Panc1 (cell line): ENCODE results near the gene ABAT. TPM values are rescaled to one million over a fixed set of nuclear protein-coding genes. Genes with fewer than 3 reads are reported as not detected.

ENCODE experiments used
- ATAC-seq: fragments of 200-7000 bp; cut with Tn5 transposase; 2 replicates; pipeline ENCODE4 v1.9.1; 2020; ENCODE audit warnings: mild to moderate bottlenecking, moderate library complexity
- BruUV-seq: library from RNA; stranded (reverse); fragments of 400-500 nt; replicated peaks from 2 replicates; lab custom pipeline; 2021; lab: Mats Ljungman, UMichigan
- CTCF ChIA-PET: fragments of 300-600 bp; sonication (Branson Sonifier 250); formaldehyde crosslinking; loops from one replicate; lab custom pipeline; 2022; ENCODE audit warnings: antibody characterized with exemption; lab: Charles Lee
- POLR2A ChIA-PET: fragments of 300-600 bp; sonication (Branson Sonifier 250); formaldehyde crosslinking; loops from one replicate; lab custom pipeline; 2022; ENCODE audit warnings: antibody characterized with exemption; lab: Charles Lee
- DNase-seq: peaks from one replicate; pipeline ENCODE4 v3.0.0-alpha.2; 2010; ENCODE audit warnings: low read depth, low spot score
- H3K27ac ChIP-seq: 2 replicates; pipeline ENCODE4 v1.5.1; 2011; ENCODE audit warnings: mild to moderate bottlenecking, low read length, inconsistent platforms
- H3K27me3 ChIP-seq: fragments of 200-500 bp; sonication (Bioruptor generic); 2 replicates; pipeline ENCODE4 v1.6.0; 2014; ENCODE audit warnings: low read length, inconsistent platforms; ENCODE audit not compliant: control insufficient read depth, insufficient read depth
- H3K36me3 ChIP-seq: fragments of 200-500 bp; sonication (Bioruptor generic); 2 replicates; pipeline ENCODE4 v1.5.1; 2014; ENCODE audit warnings: inconsistent platforms, mild to moderate bottlenecking, low read length, moderate library complexity; ENCODE audit not compliant: control insufficient read depth, insufficient read depth
- H3K4me1 ChIP-seq: 2 replicates; pipeline ENCODE4 v1.5.1; 2011; ENCODE audit warnings: inconsistent platforms, mild to moderate bottlenecking, low read length, moderate library complexity; ENCODE audit not compliant: control insufficient read depth, insufficient read depth
- H3K4me3 ChIP-seq, 2 experiments: 2 replicates each; pipeline ENCODE4 v1.5.1; 2011 to 2012; ENCODE audit warnings: low read depth in 2 of 2, low read length in 2 of 2, mild to moderate bottlenecking in 2 of 2, inconsistent platforms in 1 of 2, moderate library complexity in 1 of 2
- H3K9me3 ChIP-seq: fragments of 200-500 bp; sonication (Bioruptor generic); 2 replicates; pipeline ENCODE4 v1.5.1; 2014; ENCODE audit warnings: low read depth, mild to moderate bottlenecking, inconsistent platforms, low read length, moderate library complexity; ENCODE audit not compliant: control insufficient read depth, insufficient read depth
- CTCF ChIP-seq: fragments of 450-650 bp; IDR thresholded peaks from 2 replicates; pipeline ENCODE4 v1.5.1; 2017; ENCODE audit warnings: mild to moderate bottlenecking
- POLR2AphosphoS5 ChIP-seq: IDR thresholded peaks from 2 replicates; pipeline ENCODE4 v1.6.1; 2012; ENCODE audit warnings: mild to moderate bottlenecking, low read depth, low read length, moderate library complexity
- SIN3A ChIP-seq: IDR thresholded peaks from 2 replicates; pipeline ENCODE4 v1.6.1; 2012; ENCODE audit warnings: low read depth, mild to moderate bottlenecking, low read length, moderate library complexity, borderline replicate concordance; ENCODE audit not compliant: insufficient read depth
- TCF7L2 ChIP-seq: IDR thresholded peaks from 2 replicates; pipeline ENCODE4 v1.6.1; 2011; ENCODE audit warnings: mild to moderate bottlenecking, low read depth, low read length, inconsistent platforms
- in situ Hi-C: cut with HindIII; loops from 2 replicates; pipeline ENCODE4 v1.10.0; 2016; ENCODE audit warnings: low sequenced_read_pairs, low pct_unique_long_range_greater_than_20kb
- intact Hi-C: fragments of 100-400 bp; cut with micrococcal nuclease; formaldehyde crosslinking; loops from one replicate; pipeline ENCODE4 v1.10.0; 2022; ENCODE audit not compliant: unreplicated experiment
- total RNA-seq: library from RNA; stranded (reverse); gene quantifications from one replicate; pipeline ENCODE4 v1.2.1, GENCODE V29; 2021; ENCODE audit not compliant: unreplicated experiment
- TF ChIP-seq, protein P1 (sequence below), 2 experiments: IDR thresholded peaks; 2 replicates each; pipeline ENCODE4 v1.6.1; 2011 to 2012; ENCODE audit warnings: low read depth in 2 of 2, control low read depth in 1 of 2, low read length in 1 of 2, mild to moderate bottlenecking in 1 of 2, moderate library complexity in 1 of 2; ENCODE audit not compliant: insufficient read depth in 1 of 2

The ABAT gene
- total RNA-seq, 1 experiment from 2014 or later, result 0.77 TPM

- no peak overlapping the region for H3K4me3 ChIP-seq
- no peaks in the 10 kb centered on the region for H3K27me3 ChIP-seq
- in situ Hi-C loops (no loop called here), intact Hi-C loops (no loop called here)
- DNase-seq, result no peak
- ATAC-seq, result no peak
- H3K27ac ChIP-seq, result no peak overlapping the region
- H3K36me3 ChIP-seq, result peaks cover 58% of the 10 kb centered on the region
- POLR2A ChIA-PET, result no interaction called here
- H3K9me3 ChIP-seq, result no peaks in the 10 kb centered on the region
- TF ChIP-seq, protein P1, sequence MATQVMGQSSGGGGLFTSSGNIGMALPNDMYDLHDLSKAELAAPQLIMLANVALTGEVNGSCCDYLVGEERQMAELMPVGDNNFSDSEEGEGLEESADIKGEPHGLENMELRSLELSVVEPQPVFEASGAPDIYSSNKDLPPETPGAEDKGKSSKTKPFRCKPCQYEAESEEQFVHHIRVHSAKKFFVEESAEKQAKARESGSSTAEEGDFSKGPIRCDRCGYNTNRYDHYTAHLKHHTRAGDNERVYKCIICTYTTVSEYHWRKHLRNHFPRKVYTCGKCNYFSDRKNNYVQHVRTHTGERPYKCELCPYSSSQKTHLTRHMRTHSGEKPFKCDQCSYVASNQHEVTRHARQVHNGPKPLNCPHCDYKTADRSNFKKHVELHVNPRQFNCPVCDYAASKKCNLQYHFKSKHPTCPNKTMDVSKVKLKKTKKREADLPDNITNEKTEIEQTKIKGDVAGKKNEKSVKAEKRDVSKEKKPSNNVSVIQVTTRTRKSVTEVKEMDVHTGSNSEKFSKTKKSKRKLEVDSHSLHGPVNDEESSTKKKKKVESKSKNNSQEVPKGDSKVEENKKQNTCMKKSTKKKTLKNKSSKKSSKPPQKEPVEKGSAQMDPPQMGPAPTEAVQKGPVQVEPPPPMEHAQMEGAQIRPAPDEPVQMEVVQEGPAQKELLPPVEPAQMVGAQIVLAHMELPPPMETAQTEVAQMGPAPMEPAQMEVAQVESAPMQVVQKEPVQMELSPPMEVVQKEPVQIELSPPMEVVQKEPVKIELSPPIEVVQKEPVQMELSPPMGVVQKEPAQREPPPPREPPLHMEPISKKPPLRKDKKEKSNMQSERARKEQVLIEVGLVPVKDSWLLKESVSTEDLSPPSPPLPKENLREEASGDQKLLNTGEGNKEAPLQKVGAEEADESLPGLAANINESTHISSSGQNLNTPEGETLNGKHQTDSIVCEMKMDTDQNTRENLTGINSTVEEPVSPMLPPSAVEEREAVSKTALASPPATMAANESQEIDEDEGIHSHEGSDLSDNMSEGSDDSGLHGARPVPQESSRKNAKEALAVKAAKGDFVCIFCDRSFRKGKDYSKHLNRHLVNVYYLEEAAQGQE (IDR thresholded peaks at IDR 0.05; ENCODE audit: insufficient read depth in 1 of 2, low read depth in 2 of 2, low read length in 1 of 2), result no peak
- TF ChIP-seq POLR2AphosphoS5 (no peak), TCF7L2 (no peak), CTCF (no peak), SIN3A (no peak)
- no peaks in the 10 kb centered on the region for H3K4me1 ChIP-seq
- CTCF ChIA-PET, result no interaction called here
- BruUV-seq, result TSS peak; percentile 15
These were observed 132.0 kb downstream of the ABAT start for GRCh38 chr16:8806272-8806983.

DNA sequence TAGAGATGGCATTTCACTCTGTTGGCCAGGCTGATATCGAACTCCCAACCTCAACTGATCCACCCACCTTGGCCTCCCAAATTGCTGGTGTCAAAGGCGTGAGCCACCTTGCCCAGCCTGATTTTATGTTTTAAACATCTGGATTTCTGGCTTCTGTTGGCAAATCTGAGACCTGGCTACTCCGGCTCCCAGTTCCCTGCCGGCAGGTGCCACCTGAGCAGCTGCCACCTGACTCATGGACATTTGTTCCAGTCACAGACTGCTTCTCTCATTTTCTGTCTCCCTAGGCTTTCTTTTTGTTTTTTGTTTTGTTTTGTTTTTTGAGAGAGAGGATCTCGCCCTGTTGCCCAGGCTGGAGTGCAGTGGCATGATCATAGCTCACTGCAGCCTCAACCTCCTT, 132.8 kb downstream of the ABAT start:
- POLR2A ChIA-PET, result no interaction called here
- no TSS peak for BruUV-seq
- Histone ChIP-seq H3K27ac (no peak overlapping the region), H3K9me3 (no peaks in the 10 kb centered on the region), H3K4me3 (no peak overlapping the region), H3K36me3 (peaks cover 58% of the 10 kb centered on the region), H3K4me1 (no peaks in the 10 kb centered on the region), H3K27me3 (no peaks in the 10 kb centered on the region)
- CTCF ChIA-PET, result no interaction called here
- in situ Hi-C loops (no loop called here), intact Hi-C loops (no loop called here)
- DNase-seq, result no peak
- ATAC-seq, result no peak
- TF ChIP-seq, protein P1 (IDR thresholded peaks at IDR 0.05; ENCODE audit: insufficient read depth in 1 of 2, low read depth in 2 of 2, low read length in 1 of 2), result no peak
- TF ChIP-seq SIN3A, result no peak
- no peak for TF ChIP-seq POLR2AphosphoS5
- no peak for TF ChIP-seq TCF7L2
- no peak for TF ChIP-seq CTCF
